ENCODE data around the gene PPFIA3.

GRCh38 chr19:49120325-49120683 lies 960 bp downstream of the PPFIA3 start:
- TF ChIP-seq EZH2 (optimal IDR thresholded peaks at IDR 0.05; ENCODE audit: low read depth, low read length), result no peak
- TF ChIP-seq CTCF (IDR thresholded peaks at IDR 0.05; ENCODE audit: low read length), result no peak
